CD4-positive, alpha-beta T cell treated with Interleukin-21 for 1 hour (primary cell): ENCODE results near the gene NPHP4.

Experiments
- DNase-seq: peaks from one replicate; pipeline ENCODE4 v3.0.0-alpha.2; 2020

Gene NPHP4

DNA sequence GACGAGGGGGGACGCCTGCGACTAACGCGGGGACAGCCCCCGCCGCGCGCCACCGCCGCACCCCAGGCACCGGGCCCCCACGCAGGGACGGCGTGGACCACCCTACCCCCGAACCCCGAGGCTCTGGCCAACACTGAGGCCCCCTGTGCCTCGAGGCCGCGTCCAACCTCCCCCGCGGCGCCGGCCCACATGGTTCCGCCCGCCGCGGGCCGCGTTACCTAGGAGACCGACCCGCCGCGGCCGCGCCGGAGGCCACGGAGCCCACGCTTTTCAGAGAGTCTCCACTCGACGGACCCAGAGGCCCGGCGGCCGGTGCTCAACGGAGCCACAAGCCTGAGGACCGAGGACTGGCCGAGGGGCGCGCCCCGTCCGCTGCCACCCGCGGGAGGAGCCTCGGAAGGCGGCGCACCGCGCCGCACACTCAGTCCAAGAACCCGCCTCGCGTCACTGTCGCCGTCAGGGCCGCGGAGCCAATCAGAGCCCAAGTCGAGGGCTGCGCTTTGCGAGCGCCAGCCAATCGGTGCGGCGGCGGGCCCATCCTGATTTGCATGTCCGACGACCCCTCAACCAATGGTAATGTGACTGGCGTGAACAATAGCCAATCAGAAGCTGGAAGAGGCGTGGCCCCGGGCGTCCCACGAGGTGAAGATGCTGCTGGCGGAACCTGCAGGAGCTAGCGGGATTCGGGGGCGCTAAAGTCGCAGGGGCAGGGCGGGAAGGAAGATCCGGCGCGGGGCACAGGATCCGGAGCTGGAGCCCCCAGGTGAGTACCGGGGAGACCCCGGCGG, at the start of gene NPHP4:
TSS of gene NPHP4 (minus strand) at position 400 of the 788 bp plus-strand sequence. CDS start 6,136 bp downstream, outside the sequence.
- peak; percentile 100 for DNase-seq

GRCh38 chr1:6041432-6042062, 49.3 kb upstream of the NPHP4 start:
- DNase-seq = peak; percentile 19

- no peak for DNase-seq
Observed at GRCh38 chr1:6040861-6041415, 48.7 kb upstream of the NPHP4 start.

DNA sequence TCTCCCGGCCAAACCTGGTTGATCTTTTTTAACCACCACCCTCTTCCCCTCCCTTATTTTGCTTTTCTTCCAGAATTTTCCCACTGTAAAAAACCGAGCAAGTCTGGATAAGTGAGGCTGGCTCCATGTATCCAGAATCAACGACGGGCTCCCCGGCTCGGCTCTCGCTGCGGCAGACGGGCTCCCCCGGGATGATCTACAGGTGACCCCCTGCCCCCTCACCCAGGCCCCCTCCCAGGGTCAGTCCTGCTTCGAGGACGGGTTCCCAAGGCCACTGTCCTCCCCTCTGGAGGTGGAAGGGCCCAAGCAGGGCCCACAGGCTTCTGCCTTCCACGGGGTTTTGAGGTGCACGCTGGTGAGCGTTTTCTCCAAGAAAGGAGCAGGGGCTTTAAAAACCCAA, 48.2 kb upstream of the NPHP4 start:
- DNase-seq = no peak

DNA sequence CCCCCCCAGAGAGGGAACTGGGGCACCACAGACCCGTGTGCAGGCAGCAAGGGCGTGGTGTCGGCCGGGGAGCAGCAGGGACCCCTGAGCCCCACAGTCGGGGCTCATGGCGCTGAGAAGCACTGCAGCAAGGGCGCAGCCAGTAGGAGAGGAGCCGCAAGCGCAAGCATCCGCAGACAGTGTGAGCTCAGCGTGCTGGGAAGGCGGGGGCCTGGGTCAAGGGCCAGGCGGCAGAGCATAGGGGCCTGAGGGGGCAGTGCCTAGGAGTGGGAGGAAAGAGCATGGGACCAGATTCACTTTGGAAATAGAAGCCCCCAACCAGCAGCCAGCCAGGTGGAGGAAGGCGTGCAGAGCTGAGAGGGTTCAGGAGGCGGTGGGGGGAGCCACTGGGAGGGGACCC, 46.8 kb upstream of the NPHP4 start:
- DNase-seq = no peak

DNA sequence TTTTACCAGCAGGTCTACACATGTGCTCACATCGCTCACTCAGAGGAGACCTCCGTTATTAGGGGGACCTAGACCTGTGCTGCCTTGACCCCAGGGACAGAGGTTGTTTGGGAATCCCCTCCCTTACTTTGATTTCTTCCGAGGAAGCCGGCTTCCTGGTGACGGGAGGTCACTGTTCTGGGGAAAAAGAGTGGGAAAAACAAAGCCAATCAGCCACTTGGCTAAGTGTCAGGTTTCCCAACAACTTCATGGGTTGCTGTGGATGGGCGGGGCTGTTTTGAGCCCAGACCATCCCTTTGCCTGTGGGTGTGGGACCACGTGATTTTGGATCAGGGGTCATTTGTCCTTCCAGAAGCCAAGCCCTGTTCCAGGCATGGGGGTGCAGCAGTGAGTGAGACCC, 46.4 kb upstream of the NPHP4 start:
- DNase-seq = no peak

GRCh38 chr1:6037338-6037762, 45.1 kb upstream of the NPHP4 start:
- no peak for DNase-seq

DNA sequence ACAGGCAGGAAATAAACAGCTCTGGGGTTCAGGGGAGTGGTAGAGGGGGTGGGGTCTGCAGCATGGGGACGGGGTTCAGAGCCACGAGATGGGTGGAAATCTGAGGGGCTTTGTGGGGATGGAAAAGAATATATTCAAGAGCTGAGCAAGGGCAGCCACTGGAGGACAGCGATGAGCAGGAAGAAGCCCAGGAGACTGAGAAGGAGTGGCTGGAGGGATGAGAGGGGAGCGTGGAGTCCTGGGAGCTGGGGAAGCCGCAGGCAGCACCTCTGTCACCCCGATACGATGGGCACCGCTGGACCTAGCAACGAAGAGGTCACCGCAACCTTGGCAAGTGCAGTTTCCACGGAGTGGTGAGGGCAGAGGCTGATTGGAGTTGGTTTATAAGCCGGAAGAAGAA, 43.5 kb upstream of the NPHP4 start:
- no peak for DNase-seq

GRCh38 chr1:6035303-6035702, 43.1 kb upstream of the NPHP4 start:
- no peak for DNase-seq

DNA sequence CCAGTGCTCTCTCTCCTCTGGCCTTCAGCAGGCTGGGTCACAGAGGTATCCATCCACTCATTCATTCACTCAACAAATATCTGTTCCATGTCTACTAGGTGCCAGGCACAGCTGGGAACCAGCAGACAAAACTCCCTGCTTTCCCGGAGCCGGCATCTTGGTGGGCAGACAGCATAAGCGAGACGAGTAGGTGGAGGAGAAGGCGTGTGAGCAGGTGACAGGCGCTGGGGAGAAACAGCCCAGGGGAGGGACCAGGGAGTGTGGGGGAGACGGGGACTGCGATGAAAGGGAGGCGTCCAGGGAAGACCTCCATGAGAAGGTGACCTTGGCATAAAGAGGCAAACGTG, 42.5 kb upstream of the NPHP4 start:
- DNase-seq = no peak

DNA sequence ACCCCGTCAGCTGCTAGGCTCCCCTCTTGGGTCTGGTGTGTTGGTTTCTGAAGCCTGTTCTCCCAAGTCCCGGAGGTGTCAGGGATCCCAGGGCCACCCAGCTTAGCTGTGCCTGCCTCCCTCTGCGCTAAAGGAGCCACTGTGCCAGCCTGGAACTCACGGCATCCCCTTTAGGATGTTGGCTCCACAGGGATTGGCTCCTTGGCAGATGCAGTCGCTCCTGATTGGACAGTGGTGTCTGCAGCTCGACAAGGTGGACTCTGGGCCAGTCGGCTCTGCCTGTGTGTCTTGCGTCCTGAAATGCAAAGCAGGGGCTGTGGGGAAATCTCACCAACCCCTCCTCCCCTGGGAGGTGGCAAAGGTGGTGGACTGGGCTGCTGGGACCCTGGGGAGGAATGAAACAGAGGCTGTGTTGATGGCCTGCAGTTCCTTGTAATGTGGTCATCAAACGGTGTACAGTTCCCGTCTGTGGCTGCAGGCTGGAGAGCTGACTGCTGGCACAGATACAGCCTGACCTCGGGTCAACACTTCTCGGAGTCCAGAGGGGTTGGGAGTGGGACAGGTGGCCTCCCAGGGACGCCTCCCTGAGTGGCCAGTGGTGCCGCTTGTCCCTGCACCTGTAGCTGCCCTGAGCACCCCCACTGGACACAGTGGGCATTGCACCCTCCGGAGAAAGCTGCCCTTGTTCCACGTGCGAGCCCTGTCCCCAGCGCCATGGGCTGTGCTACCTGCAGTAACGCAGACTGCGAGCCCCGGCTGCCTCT, 41.9 kb upstream of the NPHP4 start:
- peak; percentile 40 for DNase-seq

DNA sequence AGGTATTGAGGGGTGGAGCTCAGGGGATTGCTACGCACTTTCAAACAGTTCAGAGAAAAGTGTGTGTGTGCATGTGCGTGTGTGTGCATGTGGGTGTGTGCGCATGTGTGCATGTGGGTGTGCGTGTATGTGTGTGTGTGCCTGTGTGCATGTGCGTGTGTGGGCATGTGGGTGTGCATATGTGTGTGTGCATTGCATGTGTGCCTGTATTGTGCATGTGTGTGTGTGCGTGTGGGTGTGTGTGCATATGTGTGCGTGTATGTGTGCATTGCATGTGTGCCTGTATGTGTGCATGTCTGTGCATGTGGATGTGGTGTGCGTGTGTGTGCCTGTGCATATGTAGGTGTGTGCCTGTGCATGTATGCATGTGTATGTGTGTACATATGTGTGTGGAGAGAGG, 40.9 kb upstream of the NPHP4 start:
- no peak for DNase-seq

- DNase-seq = no peak
Observed at GRCh38 chr1:6030547-6031261, 38.5 kb upstream of the NPHP4 start.

GRCh38 chr1:6030132-6030531, 37.9 kb upstream of the NPHP4 start:
- DNase-seq = no peak

DNA sequence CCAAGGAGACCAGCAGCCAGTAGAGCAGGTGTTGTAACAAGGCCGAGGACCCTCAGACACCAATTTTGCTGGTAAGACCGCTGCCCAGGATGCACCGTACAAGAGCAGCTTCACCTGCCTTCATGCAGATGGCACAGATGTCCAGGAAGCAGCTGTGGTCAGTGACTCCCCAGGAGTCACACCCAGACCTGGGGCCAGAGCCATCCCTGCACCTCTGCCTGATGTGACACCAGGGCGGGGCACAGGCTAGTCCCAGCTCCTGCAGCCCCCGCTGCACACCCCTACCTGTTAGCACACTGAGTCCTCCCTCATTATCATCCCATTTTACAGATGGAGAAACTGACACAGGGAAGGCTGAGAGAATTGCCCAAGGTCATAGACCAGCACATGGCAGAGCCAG, 37.1 kb upstream of the NPHP4 start:
- no peak for DNase-seq

DNA sequence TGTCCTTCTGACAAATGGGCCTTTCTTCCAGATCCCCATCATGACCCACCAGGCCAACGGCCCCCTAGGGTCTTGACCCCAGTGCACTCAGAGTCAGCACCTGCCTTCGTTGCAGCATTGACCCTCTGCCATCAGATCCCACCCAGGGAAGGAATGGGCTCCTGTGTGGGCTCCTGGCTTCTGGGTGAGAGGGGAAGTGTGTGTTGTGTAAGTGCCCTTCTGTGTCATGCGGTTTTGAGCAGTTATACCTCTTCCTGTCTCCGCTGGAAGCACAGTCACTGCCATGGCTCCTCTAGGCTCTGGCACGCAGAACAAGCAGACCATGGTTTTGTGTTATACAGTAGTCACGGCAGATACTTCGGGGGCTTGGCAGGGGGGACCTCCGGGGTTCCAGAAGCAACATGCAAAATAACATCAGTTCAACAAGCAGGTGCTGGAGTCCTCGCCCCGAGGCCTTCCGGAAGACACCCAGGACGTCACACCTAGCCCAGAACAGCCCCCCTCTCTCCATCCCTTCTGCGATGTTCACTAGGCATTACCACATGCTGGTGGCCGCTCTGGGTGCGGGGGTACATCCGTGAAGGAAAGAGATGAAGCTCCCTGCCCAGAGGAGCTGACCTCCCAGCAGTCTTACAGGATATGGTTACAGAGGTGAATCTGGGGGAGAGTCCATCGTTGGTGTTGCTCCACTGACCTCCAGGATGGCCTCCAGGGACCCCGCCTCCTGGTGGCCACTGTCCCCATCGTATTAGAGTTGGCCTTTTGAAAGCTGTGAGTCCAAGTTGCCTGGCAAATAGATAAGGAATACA, 36.0 kb upstream of the NPHP4 start:
- peak; percentile 72 for DNase-seq

GRCh38 chr1:6027591-6027990, 35.4 kb upstream of the NPHP4 start:
- DNase-seq = peak; percentile 21

- peak; percentile 91 for DNase-seq
Observed at GRCh38 chr1:6026095-6026809, 34.0 kb upstream of the NPHP4 start.

DNA sequence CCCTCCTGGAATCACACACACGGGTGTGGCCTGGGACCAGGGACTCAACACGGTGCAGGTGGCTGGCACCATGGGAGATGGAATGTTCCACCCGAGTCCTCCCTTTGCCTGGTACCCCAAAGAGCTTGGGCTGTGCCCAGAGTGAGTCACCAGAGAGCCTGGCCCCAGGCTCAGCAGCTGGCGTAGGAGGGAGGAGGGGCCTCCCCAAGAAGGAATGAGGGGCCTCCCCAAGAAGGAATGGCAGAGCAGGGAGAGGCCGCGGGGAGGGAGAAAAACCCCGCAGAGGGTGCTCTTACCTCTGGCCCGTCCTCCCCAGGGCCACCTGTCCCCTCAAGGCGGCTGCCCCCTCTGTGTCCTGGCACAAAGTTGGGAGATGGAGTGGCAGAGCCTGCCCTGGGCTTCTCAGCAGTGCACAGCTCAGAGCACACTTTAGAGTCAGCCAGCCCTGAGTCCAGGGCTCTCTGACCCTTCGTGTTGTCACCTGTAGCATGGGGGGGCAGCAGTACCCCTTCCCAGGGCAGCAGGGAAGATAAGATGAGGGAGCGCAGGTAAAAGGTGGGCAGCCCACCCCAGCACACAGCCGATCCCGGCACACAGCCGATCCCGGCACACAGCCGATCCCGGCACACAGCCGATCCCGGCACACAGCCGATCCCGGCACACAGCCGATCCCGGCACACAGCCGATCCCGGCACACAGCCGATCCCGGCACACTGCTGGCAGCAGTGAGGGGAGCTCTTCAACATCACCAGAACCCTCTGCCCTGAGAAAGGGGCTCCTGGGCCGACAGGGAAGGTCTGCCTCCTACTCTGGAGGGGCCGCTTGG, 33.3 kb upstream of the NPHP4 start:
- DNase-seq = no peak

- no peak for DNase-seq
Observed at GRCh38 chr1:6024376-6024775, 32.2 kb upstream of the NPHP4 start.
